Ascending aorta (tissue), 2 donors: ENCODE measurements around the gene NCOA3. TPM values are rescaled to one million over a fixed set of nuclear protein-coding genes. Genes with fewer than 3 reads are reported as not detected.
"Not testable (repeated sequence)": the region's sequence is repeated elsewhere in the genome, so short reads cannot be mapped to it uniquely, and the experiment has no call there.

Experiments used
- DNase-seq, 2 donors: peaks; one replicate each; pipeline ENCODE4 v3.0.0-alpha.2; 2019; ENCODE audit warnings: low spot score in 2 of 2
- H3K27ac ChIP-seq, 2 donors: fragments of 200-600 bp; sonication (generic); one replicate each; pipeline ENCODE4 v1.5.1; 2016 to 2017; ENCODE audit warnings: mild to moderate bottlenecking in 1 of 2
- H3K27me3 ChIP-seq: fragments of 200-600 bp; sonication (generic); one replicate; pipeline ENCODE4 v1.5.1; 2017
- H3K36me3 ChIP-seq, 2 donors: fragments of 200-600 bp; sonication (generic); one replicate each; pipeline ENCODE4 v1.5.1; 2016
- H3K4me1 ChIP-seq, 2 donors: fragments of 200-600 bp; sonication (generic); one replicate each; pipeline ENCODE4 v1.5.1; 2016 to 2017; ENCODE audit warnings: mild to moderate bottlenecking in 1 of 2
- H3K4me3 ChIP-seq, 2 donors: fragments of 200-600 bp; sonication (generic); one replicate each; pipeline ENCODE4 v1.5.1; 2016 to 2017; ENCODE audit warnings: mild to moderate bottlenecking in 1 of 2
- H3K9me3 ChIP-seq, 2 donors: fragments of 200-600 bp; sonication (generic); one replicate each; pipeline ENCODE4 v1.5.1; 2016
- CTCF ChIP-seq, 3 experiments: fragments of 200-600 bp in 2 of 3; fragments of 450-650 bp in 1 of 3; sonication (generic) in 2 of 3; IDR thresholded peaks; one replicate each; pipeline ENCODE4 v1.5.1; 2016 to 2019; ENCODE audit warnings: antibody characterized with exemption in 3 of 3, mild to moderate bottlenecking in 1 of 3, moderate library complexity in 1 of 3
- intact Hi-C: fragments of 100-400 bp; cut with DNase I; formaldehyde crosslinking; loops from one replicate; pipeline ENCODE4 v1.15.1; 2023
- total RNA-seq: library from RNA; depleted of rRNA; stranded (reverse); fragments of >200 nt; gene quantifications from one replicate; pipeline ENCODE4 v1.1.0, GENCODE V29; 2016

Gene NCOA3
- total RNA-seq, 1 donor from 2014 or later: 26.3 TPM

- no peak overlapping the region for H3K4me3 ChIP-seq
- intact Hi-C loops: no loop called here
- no peaks in the 10 kb centered on the region for H3K27me3 ChIP-seq
- H3K27ac ChIP-seq: no peak overlapping the region
- no peak for DNase-seq
- peaks cover 0 to 2% of the 10 kb centered on the region in 2 donors for H3K4me1 ChIP-seq
- no peaks in the 10 kb centered on the region for H3K9me3 ChIP-seq
- no peak for TF ChIP-seq CTCF (IDR thresholded peaks at IDR 0.05)
- H3K36me3 ChIP-seq: peaks cover 0 to 2% of the 10 kb centered on the region in 2 donors
Observed at GRCh38 chr20:47594157-47594556, 92.5 kb downstream of the NCOA3 start.

- H3K4me1 ChIP-seq, H3K27ac ChIP-seq, intact Hi-C loops, H3K4me3 ChIP-seq, DNase-seq, H3K36me3 ChIP-seq, H3K27me3 ChIP-seq, H3K9me3 ChIP-seq: not testable (repeated sequence)
Observed at GRCh38 chr20:47595138-47595537, 93.5 kb downstream of the NCOA3 start.

- Histone ChIP-seq H3K27ac (no peak overlapping the region), H3K36me3 (peaks cover 0 to 2% of the 10 kb centered on the region in 2 donors), H3K27me3 (no peaks in the 10 kb centered on the region), H3K9me3 (no peaks in the 10 kb centered on the region), H3K4me3 (no peak overlapping the region), H3K4me1 (peaks cover 0 to 2% of the 10 kb centered on the region in 2 donors)
- no peak for TF ChIP-seq CTCF (IDR thresholded peaks at IDR 0.05)
- DNase-seq: no peak
- intact Hi-C loops: no loop called here
Observed at GRCh38 chr20:47596003-47596571, 94.4 kb downstream of the NCOA3 start.

GRCh38 chr20:47597090-47597489 is 95.4 kb downstream of the NCOA3 start:
- no peak overlapping the region for H3K4me3 ChIP-seq
- no peaks in the 10 kb centered on the region for H3K27me3 ChIP-seq
- H3K36me3 ChIP-seq: peaks cover 0 to 2% of the 10 kb centered on the region in 2 donors
- TF ChIP-seq CTCF (IDR thresholded peaks at IDR 0.05): no peak
- no peaks in the 10 kb centered on the region for H3K9me3 ChIP-seq
- intact Hi-C loops: no loop called here
- H3K4me1 ChIP-seq: peaks cover 0 to 5% of the 10 kb centered on the region in 2 donors
- DNase-seq: no peak
- H3K27ac ChIP-seq: no peak overlapping the region

GRCh38 chr20:47598911-47599744 is 97.4 kb downstream of the NCOA3 start:
- TF ChIP-seq CTCF (IDR thresholded peaks at IDR 0.05): no peak
- Histone ChIP-seq H3K4me1 (peaks cover 0 to 11% of the 10 kb centered on the region in 2 donors), H3K27me3 (no peaks in the 10 kb centered on the region)

GRCh38 chr20:47600967-47601547 is 99.4 kb downstream of the NCOA3 start:
- Histone ChIP-seq H3K9me3 (no peaks in the 10 kb centered on the region), H3K27me3 (no peaks in the 10 kb centered on the region), H3K4me3 (no peak overlapping the region), H3K4me1 (peaks cover 0 to 11% of the 10 kb centered on the region in 2 donors), H3K36me3 (peaks cover 0 to 2% of the 10 kb centered on the region in 2 donors), H3K27ac (no peak overlapping the region)
- TF ChIP-seq CTCF (IDR thresholded peaks at IDR 0.05): no peak
- intact Hi-C loops: no loop called here
- no peak for DNase-seq

More at GRCh38 chr20:47598911-47599744, 97.4 kb downstream of the NCOA3 start:
- Histone ChIP-seq H3K9me3 (no peaks in the 10 kb centered on the region), H3K36me3 (peaks cover 0 to 2% of the 10 kb centered on the region in 2 donors), H3K4me3 (no peak overlapping the region), H3K27ac (no peak overlapping the region)
- intact Hi-C loops: no loop called here
- no peak for DNase-seq
